Neural cell (in vitro differentiated cells): ENCODE results near the gene LARGE1.

Source experiments
- CTCF ChIP-seq: fragments of 450-650 bp; IDR thresholded peaks from 2 replicates; pipeline ENCODE4 v1.5.1; 2014; ENCODE audit warnings: antibody characterized with exemption, mild to moderate bottlenecking, moderate library complexity; ENCODE audit not compliant: poor library complexity, severe bottlenecking
- EZH2 ChIP-seq: fragments of 200-600, 300-800 bp; shearing (Covaris generic), sonication (generic); IDR thresholded peaks from 2 replicates; pipeline ENCODE4 v1.6.1; 2014; ENCODE audit warnings: antibody characterized with exemption, low read length, borderline replicate concordance, mild to moderate bottlenecking; ENCODE audit not compliant: insufficient read depth, poor library complexity, severe bottlenecking
- RAD21 ChIP-seq: fragments of 450-650 bp; conservative IDR thresholded peaks from 2 replicates; pipeline ENCODE4 v1.6.1; 2014; ENCODE audit warnings: antibody characterized with exemption, mild to moderate bottlenecking, moderate library complexity

GRCh38 chr22:33648478-33648877 lies 271.8 kb downstream of the LARGE1 start:
- TF ChIP-seq CTCF (no peak), EZH2 (no peak), RAD21 (no peak)
